GM23248 (cell line): Measurements from ENCODE around the gene LINGO1. TPM values are rescaled to one million over a fixed set of nuclear protein-coding genes. Genes with fewer than 3 reads are reported as not detected.

Experiments
- DNase-seq: peaks from one replicate; pipeline ENCODE4 v3.0.0-alpha.2; 2015
- H2AFZ ChIP-seq: fragments of 200-600 bp; sonication (generic); 2 replicates; pipeline ENCODE4 v1.6.1; 2016; ENCODE audit warnings: antibody characterized with exemption
- H3F3A ChIP-seq: fragments of 200-600 bp; sonication (generic); 2 replicates; pipeline ENCODE4 v1.6.1; 2016; ENCODE audit warnings: mild to moderate bottlenecking, antibody characterized with exemption, mixed run types; ENCODE audit not compliant: insufficient read depth
- H3K27ac ChIP-seq: fragments of 200-600 bp; sonication (generic); 2 replicates; pipeline ENCODE4 v1.5.1; 2016; ENCODE audit warnings: mild to moderate bottlenecking
- H3K27me3 ChIP-seq: fragments of 200-600 bp; sonication (generic); replicated peaks from 2 replicates; pipeline ENCODE4 v1.6.1; 2016; ENCODE audit warnings: mild to moderate bottlenecking; ENCODE audit not compliant: insufficient read depth
- H3K36me3 ChIP-seq: fragments of 200-600 bp; sonication (generic); 2 replicates; pipeline ENCODE4 v1.6.1; 2016; ENCODE audit warnings: low read depth, mild to moderate bottlenecking
- H3K4me1 ChIP-seq: fragments of 200-600 bp; sonication (generic); 2 replicates; pipeline ENCODE4 v1.6.1; 2016; ENCODE audit warnings: mild to moderate bottlenecking; ENCODE audit not compliant: insufficient read depth
- H3K4me2 ChIP-seq: fragments of 200-600 bp; sonication (generic); one replicate; pipeline ENCODE4 v1.6.1; 2016; ENCODE audit warnings: mild to moderate bottlenecking; ENCODE audit not compliant: unreplicated experiment
- H3K4me3 ChIP-seq: fragments of 200-600 bp; sonication (generic); 2 replicates; pipeline ENCODE4 v1.5.1; 2016; ENCODE audit warnings: mild to moderate bottlenecking
- H3K79me2 ChIP-seq: fragments of 200-600 bp; sonication (generic); 2 replicates; pipeline ENCODE4 v1.6.1; 2016; ENCODE audit warnings: mild to moderate bottlenecking; ENCODE audit not compliant: insufficient read depth
- H3K9ac ChIP-seq: fragments of 200-600 bp; sonication (generic); 2 replicates; pipeline ENCODE4 v1.6.1; 2016; ENCODE audit warnings: mild to moderate bottlenecking
- H3K9me2 ChIP-seq: fragments of 200-600 bp; sonication (generic); 2 replicates; pipeline ENCODE4 v1.6.1; 2016; ENCODE audit warnings: mixed run types, mild to moderate bottlenecking, moderate library complexity; ENCODE audit not compliant: insufficient read depth
- H3K9me3 ChIP-seq: fragments of 200-600 bp; sonication (generic); one replicate; pipeline ENCODE4 v1.6.1; 2017; ENCODE audit warnings: low read depth
- H4K20me1 ChIP-seq: fragments of 200-600 bp; sonication (generic); 2 replicates; pipeline ENCODE4 v1.6.0; 2016; ENCODE audit not compliant: insufficient read depth
- EZH2 ChIP-seq: fragments of 200-600 bp; sonication (generic); IDR thresholded peaks from 2 replicates; pipeline ENCODE4 v1.6.1; 2018; ENCODE audit warnings: antibody characterized with exemption, mild to moderate bottlenecking; ENCODE audit not compliant: insufficient read depth, poor library complexity, severe bottlenecking
- EZH2phosphoT487 ChIP-seq: fragments of 200-600 bp; sonication (generic); IDR thresholded peaks from 2 replicates; pipeline ENCODE4 v1.6.1; 2018; ENCODE audit warnings: antibody characterized with exemption, moderate library complexity, mild to moderate bottlenecking, low read depth; ENCODE audit not compliant: insufficient read depth
- WGBS, 2 experiments: methylation state at CpG; one replicate each; pipeline ENCODE4 v1.1.6; 2015 to 2017; ENCODE audit warnings: low lambda C conversion rate in 2 of 2, low coverage in 1 of 2; ENCODE audit errors: missing lambda C conversion rate in 2 of 2; 5-methylcytosine and 5-hydroxymethylcytosine counted together
- in situ Hi-C: fragments of 300-500 bp; cut with MboI; formaldehyde crosslinking; loops from 2 replicates; pipeline ENCODE4 v1.15.0; 2020
- polyA plus RNA-seq: library from polyadenylated mRNA; unstranded; fragments of >200 nt; fragmentation: Nextera tagmentation; extraction: Ambion mirVana; gene quantifications from 2 replicates; pipeline ENCODE4 v1.2.1, GENCODE V29; 2016
- total RNA-seq: library from RNA; depleted of rRNA; stranded (reverse); fragments of >200 nt; shearing (Covaris generic); gene quantifications from 2 replicates; pipeline ENCODE4 v1.2.3, GENCODE V29; 2014

LINGO1 gene
- total and polyA plus RNA-seq, 2 experiments from 2014 or later: not detected

GRCh38 chr15:77646104-77646694, 13.5 kb upstream of the LINGO1 start:
- Histone ChIP-seq H2AFZ (no peak overlapping the region), H3K4me3 (no peak overlapping the region), H3K9me2 (no peaks in the 10 kb centered on the region), H3K27ac (no peak overlapping the region), H3K9me3 (no peaks in the 10 kb centered on the region), H3K4me1 (no peaks in the 10 kb centered on the region), H3K4me2 (no peak overlapping the region), H3K79me2 (no peaks in the 10 kb centered on the region), H3K9ac (no peak overlapping the region), H3K27me3 (0 out of 2 replicates have a peak, but pooled peaks cover 12% of the 10 kb centered on the region), H4K20me1 (no peaks in the 10 kb centered on the region), H3K36me3 (no peaks in the 10 kb centered on the region), H3F3A (no peaks in the 10 kb centered on the region)
- no peak for TF ChIP-seq EZH2phosphoT487
- no peak for TF ChIP-seq EZH2
- WGBS, 2 experiments: 79 to 86% methylated on average over 8 of the region's 8 CpGs
- in situ Hi-C loops: no loop called here
- DNase-seq: no peak

GRCh38 chr15:77645602-77646001, 12.9 kb upstream of the LINGO1 start:
- 51 to 55% methylated on average over 8 of the region's 8 CpGs for WGBS, 2 experiments
- no peaks in the 10 kb centered on the region for H3K4me1 ChIP-seq
- in situ Hi-C loops: no loop called here
- H3K36me3 ChIP-seq: no peaks in the 10 kb centered on the region
- no peak for TF ChIP-seq EZH2
- no peak for TF ChIP-seq EZH2phosphoT487
- no peak for DNase-seq
- no peak overlapping the region for H3K27ac ChIP-seq
- no peaks in the 10 kb centered on the region for H3F3A ChIP-seq
- no peaks in the 10 kb centered on the region for H4K20me1 ChIP-seq
- 0 out of 2 replicates have a peak, but pooled peaks cover 8% of the 10 kb centered on the region for H3K27me3 ChIP-seq
- H3K4me3 ChIP-seq: no peak overlapping the region
- no peaks in the 10 kb centered on the region for H3K79me2 ChIP-seq
- H3K4me2 ChIP-seq: no peak overlapping the region
- H3K9me2 ChIP-seq: no peaks in the 10 kb centered on the region
- no peaks in the 10 kb centered on the region for H3K9me3 ChIP-seq
- H2AFZ ChIP-seq: no peak overlapping the region
- no peak overlapping the region for H3K9ac ChIP-seq

- TF ChIP-seq EZH2phosphoT487: no peak
- no peak for TF ChIP-seq EZH2
- Histone ChIP-seq H3K4me3 (no peak overlapping the region), H3K27me3 (0 out of 2 replicates have a peak, but pooled peaks cover 8% of the 10 kb centered on the region), H3K9ac (no peak overlapping the region), H2AFZ (no peak overlapping the region), H3K9me3 (no peaks in the 10 kb centered on the region), H3K4me2 (no peak overlapping the region), H3K9me2 (no peaks in the 10 kb centered on the region), H3K27ac (no peak overlapping the region), H3F3A (no peaks in the 10 kb centered on the region), H3K79me2 (no peaks in the 10 kb centered on the region), H4K20me1 (no peaks in the 10 kb centered on the region), H3K36me3 (no peaks in the 10 kb centered on the region), H3K4me1 (no peaks in the 10 kb centered on the region)
- no peak for DNase-seq
- in situ Hi-C loops: no loop called here
- WGBS, 2 experiments: 53 to 60% methylated on average over 14 of the region's 14 CpGs
These were observed 12.0 kb upstream of the LINGO1 start for GRCh38 chr15:77644543-77645247.

GRCh38 chr15:77643764-77644163, 11.1 kb upstream of the LINGO1 start:
- in situ Hi-C loops: no loop called here
- no peaks in the 10 kb centered on the region for H3K9me3 ChIP-seq
- no peaks in the 10 kb centered on the region for H3K36me3 ChIP-seq
- TF ChIP-seq EZH2phosphoT487 (no peak), EZH2 (no peak)
- H3K4me2 ChIP-seq: no peak overlapping the region
- no peak overlapping the region for H3K4me3 ChIP-seq
- no peaks in the 10 kb centered on the region for H3K4me1 ChIP-seq
- H3K9ac ChIP-seq: no peak overlapping the region
- H3K27ac ChIP-seq: no peak overlapping the region
- no peak for DNase-seq
- H3K79me2 ChIP-seq: no peaks in the 10 kb centered on the region
- no peaks in the 10 kb centered on the region for H3F3A ChIP-seq
- WGBS, 2 experiments: 74% methylated on average over 11 of the region's 11 CpGs
- H4K20me1 ChIP-seq: no peaks in the 10 kb centered on the region
- no peaks in the 10 kb centered on the region for H3K9me2 ChIP-seq
- H2AFZ ChIP-seq: no peak overlapping the region
- H3K27me3 ChIP-seq: 0 out of 2 replicates have a peak, but pooled peaks cover 8% of the 10 kb centered on the region
